SK-N-SH treated with all-trans-retinoic acid at 6 μM for 48 hours (cell line): ENCODE results near the gene OR2C3.

ENCODE experiments used
- ARNTL ChIP-seq: fragments of 450-650 bp; formaldehyde crosslinking; IDR thresholded peaks from 2 replicates; pipeline ENCODE4 v1.5.0; 2020; ENCODE audit warnings: low read depth, mild to moderate bottlenecking, moderate library complexity, borderline replicate concordance
- TF ChIP-seq, protein P1 (sequence below): fragments of 250-450 bp; sonication (Bioruptor Pico); IDR thresholded peaks from 2 replicates; pipeline ENCODE4 v1.5.1; 2021; ENCODE audit warnings: mild to moderate bottlenecking, moderate library complexity

GRCh38 chr1:247496581-247497285, 39.5 kb downstream of the OR2C3 start:
- TF ChIP-seq, protein P1, sequence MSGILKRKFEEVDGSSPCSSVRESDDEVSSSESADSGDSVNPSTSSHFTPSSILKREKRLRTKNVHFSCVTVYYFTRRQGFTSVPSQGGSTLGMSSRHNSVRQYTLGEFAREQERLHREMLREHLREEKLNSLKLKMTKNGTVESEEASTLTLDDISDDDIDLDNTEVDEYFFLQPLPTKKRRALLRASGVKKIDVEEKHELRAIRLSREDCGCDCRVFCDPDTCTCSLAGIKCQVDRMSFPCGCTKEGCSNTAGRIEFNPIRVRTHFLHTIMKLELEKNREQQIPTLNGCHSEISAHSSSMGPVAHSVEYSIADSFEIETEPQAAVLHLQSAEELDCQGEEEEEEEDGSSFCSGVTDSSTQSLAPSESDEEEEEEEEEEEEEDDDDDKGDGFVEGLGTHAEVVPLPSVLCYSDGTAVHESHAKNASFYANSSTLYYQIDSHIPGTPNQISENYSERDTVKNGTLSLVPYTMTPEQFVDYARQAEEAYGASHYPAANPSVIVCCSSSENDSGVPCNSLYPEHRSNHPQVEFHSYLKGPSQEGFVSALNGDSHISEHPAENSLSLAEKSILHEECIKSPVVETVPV (CRISPR knock-in tag) = no peak
- no peak for TF ChIP-seq ARNTL (CRISPR knock-in tag)
